Natural killer cell treated with Interleukin-12 subunit alpha and Interleukin-12 subunit beta and Interleukin-15 and Interleukin-18, amount 100 ng/mL, for 72 hours (primary cell): ENCODE results near the gene SH3RF2. TPM values are rescaled to one million over a fixed set of nuclear protein-coding genes. Genes with fewer than 3 reads are reported as not detected.

Experiments
- ATAC-seq, 2 donors: fragments of 150-1000 bp; cut with Tn5 transposase in 1 of 2; sonication (Bioruptor Pico), chemical (Tn5 transposase) in 1 of 2; 2 replicates each; pipeline ENCODE4 v1.10.0; 2021
- DNase-seq: peaks from one replicate; pipeline ENCODE4 v3.0.0; 2022; ENCODE audit warnings: low spot score
- H3K27ac Mint-ChIP-seq, 2 donors: 1 replicate in 1 of 2; 2 replicates in 1 of 2; pipeline ENCODE4 v1.8.0; 2022; ENCODE audit warnings: mixed read lengths in 2 of 2, mild to moderate bottlenecking in 1 of 2, moderate library complexity in 1 of 2
- H3K27me3 Mint-ChIP-seq, 2 donors: 1 replicate in 1 of 2; 2 replicates in 1 of 2; pipeline ENCODE4 v1.8.0; 2022; ENCODE audit warnings: mixed read lengths in 2 of 2
- H3K36me3 Mint-ChIP-seq: one replicate; pipeline ENCODE4 v1.8.0; 2022; ENCODE audit warnings: mixed read lengths
- H3K4me1 Mint-ChIP-seq, 2 donors: 1 replicate in 1 of 2; 2 replicates in 1 of 2; pipeline ENCODE4 v1.8.0; 2022; ENCODE audit warnings: low read depth in 2 of 2, mixed read lengths in 2 of 2, mild to moderate bottlenecking in 1 of 2
- H3K4me3 Mint-ChIP-seq: one replicate; pipeline ENCODE4 v1.8.0; 2022; ENCODE audit warnings: mixed read lengths
- H3K9me3 Mint-ChIP-seq: 2 replicates; pipeline ENCODE4 v1.8.0; 2022; ENCODE audit warnings: mixed read lengths
- total RNA-seq, 2 donors: library from RNA; stranded (reverse); gene quantifications; one replicate each; pipeline ENCODE4 v1.2.3, GENCODE V29; 2022

Gene SH3RF2
- total RNA-seq, 2 donors from 2014 or later: 0.07 to 0.50 TPM

GRCh38 chr5:146068977-146069779 is 132.8 kb downstream of the SH3RF2 start:
- no peak for DNase-seq
- peaks cover 7 to 10% of the 10 kb centered on the region in 2 donors for H3K27me3 Mint-ChIP-seq
- H3K36me3 Mint-ChIP-seq: no peaks in the 10 kb centered on the region
- no peak for ATAC-seq
- no peaks in the 10 kb centered on the region for H3K4me1 Mint-ChIP-seq
- H3K9me3 Mint-ChIP-seq: no peaks in the 10 kb centered on the region
- H3K27ac Mint-ChIP-seq: no peak overlapping the region
- H3K4me3 Mint-ChIP-seq: no peak overlapping the region

DNA sequence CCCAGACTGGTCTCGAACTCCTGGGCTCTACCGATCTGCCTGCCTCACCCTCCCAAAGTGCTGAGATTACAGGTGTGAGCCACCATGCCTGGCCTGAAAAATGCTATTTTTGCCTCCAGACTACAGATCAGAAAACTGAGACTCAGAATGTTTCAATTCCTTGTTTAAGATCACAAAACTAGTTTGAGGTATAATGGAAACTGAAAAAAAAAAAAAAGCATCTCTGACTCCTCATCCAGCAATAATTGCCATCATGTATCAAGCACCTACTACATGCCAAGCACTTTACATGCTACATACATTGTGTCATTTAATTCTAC is 133.4 kb downstream of the SH3RF2 start:
- DNase-seq: no peak
- H3K9me3 Mint-ChIP-seq: no peaks in the 10 kb centered on the region
- H3K27ac Mint-ChIP-seq: no peak overlapping the region

DNA sequence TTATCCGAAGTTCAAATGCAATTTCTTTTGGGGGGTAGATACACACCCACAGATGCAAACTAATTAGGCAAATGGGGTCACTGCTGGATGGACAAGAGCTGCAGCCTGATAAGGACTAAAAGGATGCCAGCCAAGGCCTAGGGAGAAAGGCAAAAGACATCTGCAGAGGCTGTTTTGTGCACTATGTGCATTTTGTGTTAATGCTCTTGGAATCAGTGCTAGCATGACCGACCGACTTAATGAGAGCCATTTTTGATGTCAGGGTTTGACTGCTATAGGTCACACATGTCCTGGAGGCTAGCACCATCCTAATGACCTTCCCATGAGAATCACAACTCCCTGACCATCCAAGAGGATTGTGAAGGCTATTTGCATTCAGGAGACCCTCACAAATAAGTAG is 134.4 kb downstream of the SH3RF2 start:
- H3K4me1 Mint-ChIP-seq: no peaks in the 10 kb centered on the region
- H3K36me3 Mint-ChIP-seq: no peaks in the 10 kb centered on the region
- ATAC-seq (no peak), DNase-seq (no peak)
- H3K4me3 Mint-ChIP-seq: no peak overlapping the region
- H3K9me3 Mint-ChIP-seq: no peaks in the 10 kb centered on the region
- H3K27ac Mint-ChIP-seq: no peak overlapping the region
- H3K27me3 Mint-ChIP-seq: peaks cover 8 to 14% of the 10 kb centered on the region in 2 donors

More for the DNA sequence above, 133.4 kb downstream of the SH3RF2 start:
- no peaks in the 10 kb centered on the region for H3K36me3 Mint-ChIP-seq
- H3K4me3 Mint-ChIP-seq: no peak overlapping the region
- ATAC-seq: no peak
- H3K27me3 Mint-ChIP-seq: peaks cover 8 to 11% of the 10 kb centered on the region in 2 donors
- no peaks in the 10 kb centered on the region for H3K4me1 Mint-ChIP-seq

DNA sequence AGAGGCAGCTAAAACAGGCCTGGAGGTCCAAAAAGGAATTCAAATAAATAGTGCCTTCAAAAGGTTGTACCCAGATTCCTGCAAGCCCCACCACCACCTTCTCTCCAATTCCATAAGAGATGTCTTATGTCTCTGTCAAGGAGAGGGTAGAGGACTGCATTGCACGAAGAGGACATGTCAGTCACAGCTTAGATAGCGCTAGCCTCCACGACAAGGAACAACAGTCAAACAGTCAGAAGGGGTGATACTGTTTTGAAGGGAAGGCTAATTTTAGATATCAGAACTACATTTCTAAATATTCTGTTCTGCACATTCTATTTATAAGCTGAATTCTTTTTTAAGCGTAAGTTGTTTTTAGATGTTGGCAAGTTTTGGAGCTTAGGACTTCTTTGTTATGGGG is 134.8 kb downstream of the SH3RF2 start:
- Mint-ChIP-seq H3K27ac (no peak overlapping the region), H3K36me3 (no peaks in the 10 kb centered on the region), H3K27me3 (peaks cover 8 to 14% of the 10 kb centered on the region in 2 donors), H3K9me3 (no peaks in the 10 kb centered on the region), H3K4me1 (no peaks in the 10 kb centered on the region), H3K4me3 (no peak overlapping the region)
- no peak for DNase-seq
- ATAC-seq: no peak

DNA sequence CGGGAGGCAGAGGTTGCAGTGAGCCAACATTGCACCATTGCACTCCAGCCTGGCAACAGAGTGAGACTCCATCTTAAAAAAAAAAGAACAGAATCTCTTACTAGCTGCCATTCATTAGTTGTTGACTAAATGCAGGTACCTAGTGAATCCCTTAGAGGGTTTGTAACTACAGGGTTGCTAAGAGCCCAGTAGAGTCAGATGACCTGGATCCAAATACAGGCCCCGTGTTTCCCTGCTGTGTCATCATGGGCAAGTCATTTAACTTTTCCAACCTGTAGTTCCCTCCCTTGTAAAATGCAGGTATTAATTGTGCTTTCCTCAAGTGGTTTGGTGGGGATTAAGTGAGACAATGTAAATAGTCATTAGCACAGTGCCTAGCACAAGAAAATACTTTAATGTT is 136.2 kb downstream of the SH3RF2 start:
- no peak overlapping the region for H3K27ac Mint-ChIP-seq
- peaks cover 9 to 14% of the 10 kb centered on the region in 2 donors for H3K27me3 Mint-ChIP-seq
- ATAC-seq (no peak), DNase-seq (no peak)
- no peak overlapping the region for H3K4me3 Mint-ChIP-seq
- H3K36me3 Mint-ChIP-seq: no peaks in the 10 kb centered on the region
- no peaks in the 10 kb centered on the region for H3K4me1 Mint-ChIP-seq
- H3K9me3 Mint-ChIP-seq: no peaks in the 10 kb centered on the region

DNA sequence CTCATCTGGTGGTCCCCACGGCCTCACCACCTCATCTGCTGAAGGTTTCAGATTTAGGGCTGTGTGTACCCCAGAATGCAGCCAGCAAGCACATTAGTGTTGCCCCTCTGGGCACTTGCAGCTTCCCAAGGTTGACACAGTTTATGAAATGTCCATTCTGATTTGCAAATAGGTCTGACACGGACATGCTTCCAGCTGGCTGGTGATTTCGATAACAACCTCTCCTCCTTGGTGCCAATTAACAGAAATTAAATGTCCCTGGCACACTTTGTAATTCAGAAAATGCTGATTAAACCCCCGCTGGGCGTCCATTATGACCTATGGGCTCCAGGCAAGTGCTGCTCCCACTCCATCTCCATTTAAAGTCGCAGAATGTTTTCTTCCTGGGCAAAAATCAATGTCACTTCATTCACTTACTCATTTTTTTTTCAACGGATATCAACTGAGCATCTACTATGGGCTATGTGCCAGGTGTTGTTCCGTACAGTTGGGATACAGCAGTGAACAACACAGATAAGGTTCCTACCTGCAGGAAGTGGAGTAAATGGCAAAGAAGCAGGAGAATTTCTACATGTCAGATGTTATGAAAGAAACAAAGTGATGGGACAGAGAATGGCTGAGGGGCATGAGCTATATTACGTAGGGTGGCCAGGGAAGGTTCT is 137.0 kb downstream of the SH3RF2 start:
- H3K4me3 Mint-ChIP-seq: no peak overlapping the region
- no peaks in the 10 kb centered on the region for H3K36me3 Mint-ChIP-seq
- DNase-seq (no peak), ATAC-seq (no peak)
- no peaks in the 10 kb centered on the region for H3K9me3 Mint-ChIP-seq
- H3K27ac Mint-ChIP-seq: no peak overlapping the region
- H3K27me3 Mint-ChIP-seq: peaks cover 14% of the 10 kb centered on the region in 2 donors
- H3K4me1 Mint-ChIP-seq: no peaks in the 10 kb centered on the region

DNA sequence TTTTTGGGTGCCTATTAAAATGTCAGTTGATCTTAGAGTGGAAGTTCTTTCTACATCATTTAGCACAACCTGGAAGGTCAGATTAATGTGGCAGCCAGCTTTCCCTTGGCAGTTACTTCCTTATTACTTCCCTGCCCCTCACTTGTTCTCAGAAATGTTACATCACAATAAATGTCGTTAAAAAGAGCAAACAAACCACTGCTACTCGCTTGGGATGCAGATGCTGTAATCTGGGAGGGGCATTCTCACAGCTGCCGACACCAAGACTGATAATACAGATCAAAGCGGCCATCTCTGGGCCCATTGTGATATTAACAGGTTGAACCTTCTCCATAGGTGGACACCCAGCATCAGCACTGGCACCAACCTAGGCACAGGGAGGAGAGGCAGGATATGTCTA is 139.7 kb downstream of the SH3RF2 start:
- H3K27ac Mint-ChIP-seq: no peak overlapping the region
- H3K4me1 Mint-ChIP-seq: peaks cover 14 to 15% of the 10 kb centered on the region in 2 donors
- H3K27me3 Mint-ChIP-seq: peaks cover 14 to 16% of the 10 kb centered on the region in 2 donors
- no peaks in the 10 kb centered on the region for H3K9me3 Mint-ChIP-seq
- DNase-seq: no peak
- no peak for ATAC-seq
- H3K36me3 Mint-ChIP-seq: no peaks in the 10 kb centered on the region
- no peak overlapping the region for H3K4me3 Mint-ChIP-seq

DNA sequence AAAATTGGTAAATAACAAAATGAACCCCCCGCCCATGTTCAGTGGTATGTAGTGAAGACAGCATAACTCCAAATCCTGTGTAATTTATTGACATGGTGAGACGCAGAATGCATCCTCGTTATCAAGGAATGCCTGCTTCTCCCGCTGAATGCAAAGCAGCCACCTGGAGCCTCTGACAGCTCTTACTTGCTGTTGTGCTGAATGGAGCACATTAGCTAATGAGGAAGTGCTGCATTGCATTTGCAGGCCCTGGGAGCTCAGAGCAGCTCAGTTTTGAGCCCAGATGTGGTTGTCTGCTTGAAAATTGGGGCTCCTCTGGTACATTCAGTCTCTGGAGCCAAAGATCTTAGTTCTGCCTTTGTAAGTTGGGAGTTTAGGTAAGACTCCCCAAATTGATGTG is 140.1 kb downstream of the SH3RF2 start:
- peaks cover 13 to 16% of the 10 kb centered on the region in 2 donors for H3K27me3 Mint-ChIP-seq
- H3K9me3 Mint-ChIP-seq: no peaks in the 10 kb centered on the region
- H3K36me3 Mint-ChIP-seq: no peaks in the 10 kb centered on the region
- no peak for DNase-seq
- no peak overlapping the region for H3K27ac Mint-ChIP-seq
- ATAC-seq: no peak
- H3K4me3 Mint-ChIP-seq: no peak overlapping the region
- peaks cover 14 to 15% of the 10 kb centered on the region in 2 donors for H3K4me1 Mint-ChIP-seq

DNA sequence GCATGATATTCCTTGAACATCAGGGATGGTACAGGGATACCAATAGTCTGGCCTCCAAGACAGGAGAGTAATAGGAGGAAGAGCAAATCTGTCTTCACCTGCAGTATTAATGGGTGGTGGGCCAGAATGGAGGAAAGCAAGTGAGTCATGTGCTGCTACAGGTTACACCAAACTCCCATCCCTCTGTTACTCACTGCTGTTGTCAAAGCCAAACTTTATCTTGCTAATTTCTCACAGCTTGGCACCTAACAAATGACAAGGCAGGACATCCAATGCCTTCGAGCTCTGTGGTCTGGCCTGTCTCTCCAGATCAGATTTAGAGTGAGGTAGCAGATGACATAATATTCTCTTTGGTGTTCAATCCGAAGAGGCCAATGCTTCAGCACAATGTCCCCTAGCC is 142.2 kb downstream of the SH3RF2 start:
- peaks cover 7 to 14% of the 10 kb centered on the region in 2 donors for H3K27me3 Mint-ChIP-seq
- DNase-seq (no peak), ATAC-seq (no peak)
- H3K9me3 Mint-ChIP-seq: no peaks in the 10 kb centered on the region
- H3K27ac Mint-ChIP-seq: no peak overlapping the region
- H3K4me3 Mint-ChIP-seq: no peak overlapping the region
- H3K36me3 Mint-ChIP-seq: no peaks in the 10 kb centered on the region
- H3K4me1 Mint-ChIP-seq: peaks cover 14 to 23% of the 10 kb centered on the region in 2 donors

- Mint-ChIP-seq H3K9me3 (no peaks in the 10 kb centered on the region), H3K27me3 (peaks cover 2 to 14% of the 10 kb centered on the region in 2 donors), H3K27ac (no peak overlapping the region), H3K36me3 (no peaks in the 10 kb centered on the region), H3K4me3 (no peak overlapping the region), H3K4me1 (peaks cover 14 to 23% of the 10 kb centered on the region in 2 donors)
- ATAC-seq: peak; percentile 37 to 70
- no peak for DNase-seq
These were observed 143.5 kb downstream of the SH3RF2 start for GRCh38 chr5:146079695-146080373.

DNA sequence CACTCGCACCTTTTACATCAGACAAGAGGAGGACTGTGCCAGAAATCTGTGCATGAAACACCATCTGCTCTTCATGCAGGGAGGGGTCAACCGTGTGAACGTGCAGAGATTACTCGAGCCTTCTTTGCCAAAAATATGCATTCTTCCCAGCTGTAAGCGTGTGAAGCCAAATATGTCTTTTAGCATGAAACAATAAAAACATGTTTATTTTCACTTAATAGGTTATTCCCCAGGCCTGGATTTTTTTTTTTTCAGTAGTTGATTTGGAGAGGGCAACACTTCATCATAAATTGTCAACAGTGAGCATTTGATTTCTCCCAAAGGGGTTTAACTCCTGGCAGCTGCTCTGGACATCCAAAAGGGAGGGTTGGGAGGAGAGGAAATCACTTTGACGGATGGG is 145.2 kb downstream of the SH3RF2 start:
- Mint-ChIP-seq H3K27ac (no peak overlapping the region), H3K27me3 (peaks cover 0 to 14% of the 10 kb centered on the region in 2 donors), H3K36me3 (no peaks in the 10 kb centered on the region), H3K9me3 (no peaks in the 10 kb centered on the region), H3K4me3 (no peak overlapping the region), H3K4me1 (peaks cover 14 to 23% of the 10 kb centered on the region in 2 donors)
- DNase-seq (no peak), ATAC-seq (no peak)

GRCh38 chr5:146082798-146083197 is 146.4 kb downstream of the SH3RF2 start:
- Mint-ChIP-seq H3K36me3 (no peaks in the 10 kb centered on the region), H3K4me3 (no peak overlapping the region), H3K27ac (no peak overlapping the region), H3K27me3 (peaks cover 0 to 10% of the 10 kb centered on the region in 2 donors), H3K4me1 (peaks cover 14 to 23% of the 10 kb centered on the region in 2 donors), H3K9me3 (no peaks in the 10 kb centered on the region)
- DNase-seq (no peak), ATAC-seq (peak; percentile 59 to 71)

DNA sequence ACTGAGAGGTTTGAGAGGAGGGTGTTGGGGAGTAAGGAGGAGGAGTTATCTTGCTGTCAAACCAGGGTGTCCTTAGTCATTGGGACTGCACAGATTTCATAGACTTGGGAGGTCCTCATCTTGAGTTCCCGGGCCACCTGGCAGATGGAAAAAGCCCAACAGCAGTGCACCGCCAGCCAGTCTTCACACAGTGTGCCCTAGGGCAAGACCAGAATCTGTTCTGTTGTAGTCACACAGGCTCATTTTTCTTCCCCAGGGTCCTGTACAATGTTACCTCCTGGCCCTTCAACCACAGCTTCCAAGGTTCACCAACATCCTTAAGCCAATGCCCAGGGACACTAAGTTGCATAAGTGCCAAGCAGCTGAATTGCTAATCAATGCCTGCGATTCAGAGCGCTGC is 148.0 kb downstream of the SH3RF2 start:
- Mint-ChIP-seq H3K9me3 (no peaks in the 10 kb centered on the region), H3K36me3 (no peaks in the 10 kb centered on the region), H3K27ac (no peak overlapping the region), H3K4me3 (no peak overlapping the region), H3K27me3 (peaks cover 0 to 2% of the 10 kb centered on the region in 2 donors), H3K4me1 (peaks cover 8 to 16% of the 10 kb centered on the region in 2 donors)
- ATAC-seq (no peak), DNase-seq (no peak)

GRCh38 chr5:146088098-146088497 is 151.7 kb downstream of the SH3RF2 start:
- ATAC-seq (no peak), DNase-seq (no peak)
- Mint-ChIP-seq H3K9me3 (no peaks in the 10 kb centered on the region), H3K4me1 (peaks cover 0 to 4% of the 10 kb centered on the region in 2 donors), H3K4me3 (no peak overlapping the region), H3K27me3 (no peaks in the 10 kb centered on the region), H3K27ac (no peak overlapping the region), H3K36me3 (no peaks in the 10 kb centered on the region)
